Endothelial cell of umbilical vein (primary cell): ENCODE results near the gene TKT. TPM values are rescaled to one million over a fixed set of nuclear protein-coding genes. Genes with fewer than 3 reads are reported as not detected.

Experiments
- BruUV-seq: library from RNA; stranded (reverse); fragments of 400-500 nt; replicated peaks from 2 replicates; lab custom pipeline; 2021; lab: Mats Ljungman, UMichigan
- CTCF ChIA-PET: fragments of 300-600, 350-600 bp; sonication (Branson Sonifier 250); formaldehyde crosslinking; loops from one replicate; lab custom pipeline; 2021; ENCODE audit warnings: antibody characterized with exemption, inconsistent platforms; lab: Charles Lee
- POLR2A ChIA-PET: fragments of 300-600, 350-600 bp; sonication (Branson Sonifier 250); formaldehyde crosslinking; loops from one replicate; lab custom pipeline; 2021; ENCODE audit warnings: antibody characterized with exemption, inconsistent platforms; lab: Charles Lee
- DNase-seq: peaks from one replicate; pipeline ENCODE4 v3.0.0-alpha.2; 2011; ENCODE audit warnings: low read depth, low spot score
- FAIRE-seq: peaks from 2 replicates; lab custom pipeline; 2011; peaks lifted over from hg19 to GRCh38; lab: Jason Lieb, UNC
- H2AFZ ChIP-seq: 2 replicates; pipeline ENCODE4 v1.6.0; 2012; ENCODE audit warnings: low read depth, low read length, control low read depth, inconsistent platforms
- H3K27ac ChIP-seq: 2 replicates; pipeline ENCODE4 v1.5.1; 2011; ENCODE audit warnings: low read depth, mild to moderate bottlenecking, control low read depth, low read length, moderate library complexity; ENCODE audit not compliant: insufficient read depth
- H3K27me3 ChIP-seq, 2 experiments: 2 replicates each; pipeline versions ENCODE4 v1.6.0 to v1.6.1; 2011; ENCODE audit warnings: low read length in 2 of 2, mixed read lengths in 1 of 2; ENCODE audit not compliant: control insufficient read depth in 2 of 2, insufficient read depth in 2 of 2
- H3K36me3 ChIP-seq, 2 experiments: 2 replicates in 1 of 2; 3 replicates in 1 of 2; pipeline ENCODE4 v1.5.1; 2011; ENCODE audit warnings: low read length in 2 of 2, mild to moderate bottlenecking in 1 of 2, moderate library complexity in 1 of 2; ENCODE audit not compliant: control insufficient read depth in 2 of 2, insufficient read depth in 2 of 2; ENCODE audit errors: extremely low read depth in 1 of 2
- H3K4me1 ChIP-seq: 3 replicates; pipeline ENCODE4 v1.5.1; 2011; ENCODE audit warnings: mild to moderate bottlenecking, low read length; ENCODE audit not compliant: control insufficient read depth, insufficient read depth; ENCODE audit errors: extremely low read depth
- H3K4me2 ChIP-seq: 2 replicates; pipeline ENCODE4 v1.6.1; 2011; ENCODE audit warnings: low read length, control low read depth, mixed read lengths; ENCODE audit not compliant: insufficient read depth
- H3K4me3 ChIP-seq, 3 experiments: fragments of 200-600 bp in 1 of 3; sonication (generic), shearing (Covaris generic) in 1 of 3; replicated peaks in 1 of 3; 2 replicates each; pipeline ENCODE4 v1.5.1; 2011 to 2016; ENCODE audit warnings: control low read depth in 3 of 3, low read length in 3 of 3, mild to moderate bottlenecking in 2 of 3, inconsistent platforms in 1 of 3, low read depth in 1 of 3, moderate library complexity in 1 of 3; ENCODE audit not compliant: insufficient read depth in 1 of 3
- H3K79me2 ChIP-seq: 2 replicates; pipeline ENCODE4 v1.6.0; 2012; ENCODE audit warnings: low read length, inconsistent platforms; ENCODE audit not compliant: control insufficient read depth, insufficient read depth
- H3K9ac ChIP-seq: replicated peaks from 2 replicates; pipeline ENCODE3; 2011; ENCODE audit warnings: low read length, control low read depth; ENCODE audit not compliant: insufficient read depth; ENCODE audit errors: extremely low read depth
- H3K9me1 ChIP-seq: replicated peaks from 3 replicates; pipeline ENCODE4 v1.6.0; 2011; ENCODE audit warnings: mild to moderate bottlenecking, low read length; ENCODE audit not compliant: control insufficient read depth, insufficient read depth; ENCODE audit errors: extremely low read depth
- H3K9me3 ChIP-seq: replicated peaks from 2 replicates; pipeline ENCODE4 v1.5.1; 2012; ENCODE audit warnings: low read length, inconsistent platforms; ENCODE audit not compliant: control insufficient read depth, insufficient read depth
- H4K20me1 ChIP-seq: replicated peaks from 2 replicates; pipeline ENCODE3; 2011; ENCODE audit warnings: mild to moderate bottlenecking, low read length; ENCODE audit not compliant: control insufficient read depth, insufficient read depth; ENCODE audit errors: extremely low read depth
- EZH2 ChIP-seq: IDR thresholded peaks from 2 replicates; pipeline ENCODE4 v1.6.1; 2012; ENCODE audit warnings: borderline replicate concordance, low read depth, mild to moderate bottlenecking, moderate library complexity, low read length, inconsistent platforms; ENCODE audit not compliant: severe bottlenecking
- FOS ChIP-seq: IDR thresholded peaks from 2 replicates; pipeline ENCODE4 v1.6.1; 2011; ENCODE audit warnings: mild to moderate bottlenecking, low read length, moderate library complexity, borderline replicate concordance; ENCODE audit not compliant: insufficient read depth
- GATA2 ChIP-seq: IDR thresholded peaks from 2 replicates; pipeline ENCODE4 v1.7.0; 2011; ENCODE audit warnings: low read depth, mild to moderate bottlenecking, moderate library complexity, mixed read lengths, low read length; ENCODE audit not compliant: insufficient read length, insufficient read depth
- MYC ChIP-seq: IDR thresholded peaks from one replicate; pipeline ENCODE4 v1.6.1; 2011; ENCODE audit warnings: mild to moderate bottlenecking, low read depth, low read length
- POLR2A ChIP-seq: IDR thresholded peaks from 2 replicates; pipeline ENCODE4 v1.6.1; 2012; ENCODE audit warnings: low read depth, mild to moderate bottlenecking, control low read depth, low read length
- dilution Hi-C: fragments of 300-500 bp; cut with MboI; formaldehyde crosslinking; loops from one replicate; pipeline ENCODE4 v1.15.0; 2019; ENCODE audit warnings: low sequenced_read_pairs; ENCODE audit not compliant: extremely low pct_ligation_motif_present
- intact Hi-C: fragments of 100-400 bp; cut with micrococcal nuclease; formaldehyde crosslinking; loops from one replicate; pipeline ENCODE4 v1.10.0; 2022
- polyA plus RNA-seq, 4 experiments: library from polyadenylated mRNA; depleted of rRNA in 3 of 4; stranded (reverse) in 3 of 4; unstranded in 1 of 4; fragments of >200 nt; gene quantifications; 2 replicates each; pipeline versions ENCODE4 v1.2.1 to v1.2.3, GENCODE V29; 2011 to 2012; ENCODE audit warnings: missing spikeins in 1 of 4
- total RNA-seq: library from RNA; stranded (reverse); gene quantifications from 2 replicates; pipeline ENCODE4 v1.2.3, GENCODE V29; 2021
- TF ChIP-seq, protein P1 (sequence below), 2 donors: IDR thresholded peaks; 1 replicate in 1 of 2; 2 replicates in 1 of 2; pipeline ENCODE4 v1.5.1; 2011; ENCODE audit warnings: low read length in 2 of 2, mild to moderate bottlenecking in 2 of 2, moderate library complexity in 2 of 2, control low read depth in 1 of 2, inconsistent platforms in 1 of 2, low read depth in 1 of 2; ENCODE audit not compliant: insufficient read depth in 1 of 2; ENCODE audit errors: extremely low read depth in 1 of 2
- TF ChIP-seq, protein P2 (sequence below): IDR thresholded peaks from 2 replicates; pipeline ENCODE4 v1.6.1; 2011; ENCODE audit not compliant: insufficient read depth, insufficient read length

The TKT gene
- total and polyA plus RNA-seq, 2 donors (not counting 3 experiments of a cell fraction or from before 2014, with no cell fraction given), result 287 to 586 TPM

DNA sequence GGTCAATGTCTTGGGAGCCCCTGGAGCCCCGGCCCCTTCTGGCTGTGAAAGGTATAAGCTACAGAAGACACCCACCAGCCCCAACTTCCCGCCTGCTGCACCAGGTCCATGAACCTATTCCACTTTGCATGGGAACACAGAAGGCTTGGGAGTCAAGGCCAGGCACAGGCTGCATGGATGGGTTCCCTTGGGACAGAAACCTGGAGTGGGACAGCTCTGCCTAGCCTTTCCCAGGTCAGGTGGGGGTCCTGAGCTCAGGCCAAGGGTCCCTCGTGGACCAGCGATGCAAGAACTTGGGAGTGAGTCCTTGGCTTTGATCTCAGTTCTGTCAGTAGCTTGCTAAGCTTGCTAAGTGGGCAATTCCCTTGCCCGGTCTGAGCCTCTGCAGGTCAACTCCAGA lies 25.0 kb downstream of the TKT start:
- Histone ChIP-seq H3K4me3 (no peak overlapping the region), H3K36me3 (peaks cover 65 to 84% of the 10 kb centered on the region in 2 experiments), H3K79me2 (peaks cover 35% of the 10 kb centered on the region), H3K4me2 (no peak overlapping the region), H3K27ac (no peak overlapping the region), H3K9me1 (no peaks in the 10 kb centered on the region), H3K4me1 (peaks cover 6% of the 10 kb centered on the region), H2AFZ (no peak overlapping the region), H3K9me3 (no peaks in the 10 kb centered on the region), H3K9ac (no peak overlapping the region), H3K27me3 (no peaks in the 10 kb centered on the region), H4K20me1 (no peaks in the 10 kb centered on the region)
- FAIRE-seq, result peak; percentile 4
- ChIA-PET CTCF (no interaction called here), POLR2A (no interaction called here)
- dilution Hi-C loops (no loop called here), intact Hi-C loops (no loop called here)
- TF ChIP-seq EZH2, result no peak
- no peak for TF ChIP-seq FOS
- TF ChIP-seq, protein P1, sequence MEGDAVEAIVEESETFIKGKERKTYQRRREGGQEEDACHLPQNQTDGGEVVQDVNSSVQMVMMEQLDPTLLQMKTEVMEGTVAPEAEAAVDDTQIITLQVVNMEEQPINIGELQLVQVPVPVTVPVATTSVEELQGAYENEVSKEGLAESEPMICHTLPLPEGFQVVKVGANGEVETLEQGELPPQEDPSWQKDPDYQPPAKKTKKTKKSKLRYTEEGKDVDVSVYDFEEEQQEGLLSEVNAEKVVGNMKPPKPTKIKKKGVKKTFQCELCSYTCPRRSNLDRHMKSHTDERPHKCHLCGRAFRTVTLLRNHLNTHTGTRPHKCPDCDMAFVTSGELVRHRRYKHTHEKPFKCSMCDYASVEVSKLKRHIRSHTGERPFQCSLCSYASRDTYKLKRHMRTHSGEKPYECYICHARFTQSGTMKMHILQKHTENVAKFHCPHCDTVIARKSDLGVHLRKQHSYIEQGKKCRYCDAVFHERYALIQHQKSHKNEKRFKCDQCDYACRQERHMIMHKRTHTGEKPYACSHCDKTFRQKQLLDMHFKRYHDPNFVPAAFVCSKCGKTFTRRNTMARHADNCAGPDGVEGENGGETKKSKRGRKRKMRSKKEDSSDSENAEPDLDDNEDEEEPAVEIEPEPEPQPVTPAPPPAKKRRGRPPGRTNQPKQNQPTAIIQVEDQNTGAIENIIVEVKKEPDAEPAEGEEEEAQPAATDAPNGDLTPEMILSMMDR (IDR thresholded peaks at IDR 0.05; ENCODE audit: extremely low read depth in 1 of 2, insufficient read depth in 1 of 2, low read depth in 1 of 2, low read length in 2 of 2), result no peak
- TF ChIP-seq GATA2, result no peak
- TF ChIP-seq, protein P2, sequence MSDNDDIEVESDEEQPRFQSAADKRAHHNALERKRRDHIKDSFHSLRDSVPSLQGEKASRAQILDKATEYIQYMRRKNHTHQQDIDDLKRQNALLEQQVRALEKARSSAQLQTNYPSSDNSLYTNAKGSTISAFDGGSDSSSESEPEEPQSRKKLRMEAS, result no peak
- no peak for TF ChIP-seq POLR2A
- no peak for TF ChIP-seq MYC
- no TSS peak for BruUV-seq
- DNase-seq, result no peak
